HG03432 (cell line): ENCODE results near the gene ERP44.
A peak's percentile ranks its signal among the peaks of the same experiment; 100 is the strongest.
"Not testable (repeated sequence)": the region's sequence is repeated elsewhere in the genome, so short reads cannot be mapped to it uniquely, and the experiment has no call there.

Experiments
- ATAC-seq: cut with Tn5 transposase; IDR thresholded peaks from one replicate; pipeline ENCODE4 v1.9.1; 2021; ENCODE audit warnings: mild to moderate bottlenecking, moderate library complexity; ENCODE audit not compliant: unreplicated experiment

The ERP44 gene

DNA sequence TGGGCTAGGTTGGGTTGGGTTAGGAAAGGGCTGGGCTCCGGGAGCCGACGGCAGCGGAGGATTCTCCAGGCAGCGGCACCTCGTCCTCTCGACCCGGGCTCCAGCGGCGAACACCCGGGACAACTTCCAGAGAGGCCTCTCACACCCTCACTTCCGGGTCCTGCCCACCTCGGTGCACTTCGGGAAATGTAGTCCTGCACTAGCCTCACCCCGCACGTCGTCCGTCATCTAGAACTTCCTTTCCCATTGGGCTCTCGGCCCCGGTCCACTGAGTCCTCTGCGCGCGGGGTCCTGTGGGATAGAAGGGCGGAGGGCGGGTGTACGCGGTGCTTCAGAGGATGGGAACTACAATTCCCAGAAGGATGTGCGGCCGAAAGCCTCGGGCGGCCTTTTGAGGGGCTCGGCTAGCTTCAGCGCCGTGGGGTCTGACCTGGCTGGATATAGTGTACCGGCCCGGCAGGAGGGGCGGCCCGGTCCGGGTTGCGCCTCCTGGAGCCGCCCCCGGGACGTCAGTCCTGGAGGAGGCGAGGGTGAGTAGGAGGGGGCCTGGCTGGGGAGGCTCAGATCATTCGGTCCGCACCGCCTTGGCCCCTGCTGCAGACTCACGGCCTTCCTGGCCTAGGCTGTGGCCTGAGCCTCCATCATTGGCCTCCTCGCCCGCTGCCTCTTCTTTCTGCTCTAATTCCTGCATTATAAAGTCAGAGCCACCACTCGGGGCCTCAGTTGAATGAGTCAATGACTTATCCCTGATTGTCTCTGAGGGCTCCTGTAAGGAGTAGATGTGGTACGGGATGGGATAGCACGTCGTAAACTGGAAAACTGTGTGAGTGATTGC is at the start of gene ERP44, which contains the start of gene INVS:
ERP44 (minus strand) TSS at position 114 of the 835 bp plus-strand sequence. CDS start 160 bp downstream, outside the sequence.
INVS (plus strand) TSS at position 357 of the 835 bp plus-strand sequence. CDS start 5,279 bp downstream, outside the sequence.
- peak; percentile 96 for ATAC-seq

DNA sequence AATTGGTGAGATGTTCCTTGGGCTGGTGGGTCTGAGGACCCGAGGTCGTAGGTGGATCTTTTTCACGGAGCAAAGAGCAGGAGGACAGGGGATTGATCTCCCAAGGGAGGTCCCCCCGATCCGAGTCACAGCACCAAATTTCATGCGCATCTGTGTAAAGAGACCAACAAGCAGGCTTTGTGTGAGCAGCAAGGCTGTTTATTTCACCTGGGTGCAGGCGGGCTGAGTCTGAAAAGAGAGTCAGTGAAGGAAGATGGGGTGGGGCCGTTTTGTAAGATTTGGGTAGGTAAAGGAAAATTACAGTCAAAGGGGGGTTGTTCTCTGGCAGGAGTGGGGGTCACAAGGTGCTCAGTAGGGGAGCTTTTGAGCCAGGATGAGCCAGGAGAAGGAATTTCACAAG is 47.2 kb upstream of the ERP44 start:
- not testable (repeated sequence) for ATAC-seq

GRCh38 chr9:100145167-100145934 is 46.6 kb upstream of the ERP44 start:
- ATAC-seq, result not testable (repeated sequence)

DNA sequence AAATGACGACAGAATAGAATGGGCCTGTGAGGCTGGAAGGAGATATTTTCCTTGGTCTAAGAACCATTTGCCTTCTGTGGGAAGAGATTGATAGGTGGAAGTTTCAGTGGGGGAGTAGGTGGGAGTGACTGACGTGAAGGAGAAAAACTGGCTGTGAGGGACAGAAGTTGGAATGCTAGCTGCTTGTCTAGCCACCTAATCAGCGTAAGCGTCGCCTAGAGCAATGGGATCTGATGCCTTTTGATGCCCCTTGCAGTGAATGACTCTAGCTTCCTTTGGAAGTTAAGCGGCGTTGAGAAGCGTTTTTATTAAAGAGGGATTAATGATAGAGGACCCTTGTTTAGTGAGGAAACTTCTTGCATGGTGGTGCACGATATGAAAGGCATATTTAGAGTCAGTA is 43.1 kb upstream of the ERP44 start:
- not testable (repeated sequence) for ATAC-seq

DNA sequence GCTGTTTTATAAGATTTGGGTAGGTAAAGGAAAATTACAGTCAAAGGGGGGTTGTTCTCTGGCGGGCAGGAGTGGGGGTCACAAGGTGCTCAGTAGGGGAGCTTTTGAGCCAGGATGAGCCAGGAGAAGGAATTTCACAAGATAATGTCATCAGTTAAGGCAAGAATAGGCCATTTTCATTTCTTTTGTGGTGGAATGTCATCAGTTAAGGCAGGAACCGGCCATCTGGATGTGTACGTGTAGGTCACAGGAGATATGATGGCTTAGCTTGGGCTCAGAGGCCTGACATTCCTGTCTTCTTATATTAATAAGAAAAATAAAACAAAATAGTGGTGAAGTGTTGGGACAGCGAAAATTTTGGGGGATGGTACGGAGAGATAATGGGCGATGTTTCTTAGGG is 41.5 kb upstream of the ERP44 start:
- not testable (repeated sequence) for ATAC-seq

GRCh38 chr9:100136799-100137198 is 38.0 kb upstream of the ERP44 start:
- not testable (repeated sequence) for ATAC-seq

DNA sequence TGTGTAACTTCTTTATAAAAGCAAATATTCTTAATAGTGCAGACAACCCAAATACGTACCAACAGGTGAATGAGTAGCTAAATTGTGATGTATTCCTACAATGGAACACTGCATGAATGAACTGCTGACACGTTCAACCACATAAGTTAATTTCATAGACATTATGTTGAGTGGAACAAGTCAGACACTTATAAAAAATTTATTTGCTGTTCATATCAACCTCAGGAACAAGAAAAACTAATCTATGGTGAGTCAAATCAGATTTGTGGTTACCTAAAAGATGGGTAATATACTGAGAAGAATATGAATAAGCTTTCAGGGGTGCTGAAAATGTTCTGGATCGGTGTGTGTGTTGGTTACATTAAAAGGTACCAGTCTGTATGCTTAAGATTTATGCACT is 35.9 kb upstream of the ERP44 start:
- no peak for ATAC-seq

DNA sequence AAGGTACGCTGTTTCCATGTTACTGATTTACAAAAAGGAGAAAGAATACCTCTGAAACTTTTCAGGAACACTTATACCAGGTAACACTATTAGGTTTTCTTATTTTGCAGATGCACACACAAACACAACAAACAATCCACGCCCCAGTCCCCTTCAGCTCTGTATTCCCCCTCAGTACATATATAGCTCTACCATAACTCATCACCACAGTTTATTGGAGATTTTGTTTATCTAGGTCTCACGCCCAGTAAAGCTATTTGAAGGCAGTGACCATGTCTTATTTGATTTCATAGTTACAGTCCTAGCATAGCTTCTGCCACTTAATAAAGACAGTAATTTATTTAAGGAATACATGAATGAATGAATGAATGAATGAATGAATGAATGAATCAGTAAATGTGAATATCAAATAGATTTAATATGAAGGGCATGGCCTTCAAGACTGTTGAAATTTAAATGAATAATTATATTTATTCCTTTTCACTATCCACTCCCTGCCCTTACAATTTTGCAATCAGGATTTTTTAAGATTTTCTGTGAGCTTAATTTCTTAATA is 33.2 kb upstream of the ERP44 start:
- no peak for ATAC-seq

- no peak for ATAC-seq
Observed at GRCh38 chr9:100131216-100131615, 32.4 kb upstream of the ERP44 start.

DNA sequence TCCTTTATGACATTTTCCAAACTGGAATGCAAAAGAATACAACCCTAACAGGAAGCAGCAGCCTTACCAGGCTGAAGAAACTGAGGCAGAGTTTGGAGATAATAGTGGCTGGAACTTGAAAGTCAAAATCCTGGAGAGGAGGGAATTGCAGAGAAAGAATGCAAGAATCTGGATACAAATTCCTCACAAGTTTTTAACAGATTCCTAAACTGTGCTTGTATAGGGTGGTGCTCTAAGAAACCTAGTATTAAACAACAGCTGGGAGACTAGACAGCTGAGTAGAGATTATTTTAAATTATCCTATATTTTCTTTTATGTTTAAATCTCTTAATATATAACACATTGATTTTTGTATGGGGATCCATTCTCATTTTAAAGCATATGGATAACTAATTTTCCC is 31.0 kb upstream of the ERP44 start:
- ATAC-seq, result no peak

DNA sequence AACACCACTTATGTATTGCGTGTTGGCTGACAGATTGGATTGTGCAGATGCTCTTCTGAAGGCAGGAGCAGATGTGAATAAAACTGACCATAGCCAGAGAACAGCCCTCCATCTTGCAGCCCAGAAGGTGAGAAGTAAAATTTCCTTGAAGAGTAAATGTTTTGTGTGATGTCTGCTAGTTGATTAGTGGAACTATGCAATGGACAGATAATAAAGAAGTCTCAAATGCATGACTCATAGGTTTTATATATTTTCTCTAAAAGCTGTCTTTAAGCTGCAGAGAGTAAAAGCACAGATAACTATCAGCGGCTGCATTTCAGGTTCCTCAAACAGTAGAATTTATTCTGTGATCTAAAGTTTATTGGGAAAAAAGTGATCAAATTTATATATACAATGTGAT is 27.6 kb upstream of the ERP44 start:
- no peak for ATAC-seq

- no peak for ATAC-seq
Observed at GRCh38 chr9:100125910-100126309, 27.1 kb upstream of the ERP44 start.

DNA sequence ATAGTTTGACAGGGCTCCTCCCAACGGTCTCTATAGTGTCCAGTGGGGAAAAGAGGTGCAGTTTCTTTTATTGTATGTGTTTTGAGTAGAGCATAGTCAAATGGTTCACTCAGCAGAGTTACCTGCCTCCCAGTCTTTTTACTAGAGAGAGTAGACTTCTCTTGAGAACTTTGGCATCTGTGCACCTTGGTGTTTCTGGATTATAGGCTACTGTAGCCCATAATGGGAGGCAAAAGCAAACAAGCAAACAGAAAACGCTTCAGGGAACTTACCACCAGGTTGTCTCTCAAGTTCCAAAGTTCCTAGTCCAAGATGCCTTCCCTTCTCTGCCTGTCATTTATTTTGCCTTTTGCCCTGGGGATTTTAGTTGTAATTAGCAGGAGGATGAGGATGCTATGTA is 26.4 kb upstream of the ERP44 start:
- no peak for ATAC-seq

- no peak for ATAC-seq
Observed at GRCh38 chr9:100120286-100120685, 21.5 kb upstream of the ERP44 start.

GRCh38 chr9:100117316-100117715 is 18.5 kb upstream of the ERP44 start:
- ATAC-seq, result no peak

- no peak for ATAC-seq
Observed at GRCh38 chr9:100112677-100113336, 14.0 kb upstream of the ERP44 start.

GRCh38 chr9:100111235-100111634 is 12.4 kb upstream of the ERP44 start:
- ATAC-seq, result no peak

DNA sequence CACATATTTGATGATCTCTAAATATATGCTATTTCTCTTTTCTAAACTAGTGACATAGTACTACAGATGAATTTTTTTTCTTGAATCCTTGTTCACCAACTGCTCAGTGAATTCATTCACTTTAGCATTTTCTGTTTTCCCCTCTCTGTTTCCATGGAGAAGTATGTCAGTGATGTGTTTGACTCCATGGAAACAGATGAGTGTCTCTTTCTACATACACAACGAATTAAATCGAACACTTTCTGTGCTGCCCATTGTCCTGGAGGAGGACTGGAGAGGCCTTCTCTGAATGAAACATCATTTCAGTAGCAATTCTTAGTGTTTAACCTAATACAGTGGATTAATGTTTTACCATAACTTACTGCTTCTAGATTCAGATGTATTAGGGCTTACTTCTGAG is 9.8 kb upstream of the ERP44 start:
- no peak for ATAC-seq

- ATAC-seq, result no peak
Observed at GRCh38 chr9:100106616-100107015, 7.8 kb upstream of the ERP44 start.

- ATAC-seq, result no peak
Observed at GRCh38 chr9:100105861-100106260, 7.1 kb upstream of the ERP44 start.

DNA sequence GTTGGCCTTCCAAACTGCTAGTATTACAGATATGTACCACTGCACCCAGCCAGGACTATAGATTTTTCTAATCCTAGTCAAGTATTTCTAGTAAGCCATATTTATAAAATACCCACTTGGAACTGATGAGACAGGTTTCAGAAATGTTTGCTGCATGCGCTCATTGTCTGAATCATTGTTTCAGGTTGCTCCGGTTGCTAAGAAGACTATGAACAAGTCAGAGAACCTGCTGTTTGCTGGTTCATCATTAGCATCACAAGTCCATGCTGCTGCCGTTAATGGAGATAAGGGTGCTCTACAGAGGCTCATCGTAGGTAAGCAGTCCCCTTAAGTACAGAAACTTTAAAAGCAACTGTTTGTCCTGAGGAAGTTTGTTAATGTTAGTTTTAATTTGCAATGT is 5.5 kb upstream of the ERP44 start:
- no peak for ATAC-seq
